ENCODE measurements around the gene TRPM2. TPM values are rescaled to one million over a fixed set of nuclear protein-coding genes. Genes with fewer than 3 reads are reported as not detected.

TRPM2 gene
- polyA plus RNA-seq, 4 donors: 0.92 to 1.2 (median 1.1) TPM

DNA sequence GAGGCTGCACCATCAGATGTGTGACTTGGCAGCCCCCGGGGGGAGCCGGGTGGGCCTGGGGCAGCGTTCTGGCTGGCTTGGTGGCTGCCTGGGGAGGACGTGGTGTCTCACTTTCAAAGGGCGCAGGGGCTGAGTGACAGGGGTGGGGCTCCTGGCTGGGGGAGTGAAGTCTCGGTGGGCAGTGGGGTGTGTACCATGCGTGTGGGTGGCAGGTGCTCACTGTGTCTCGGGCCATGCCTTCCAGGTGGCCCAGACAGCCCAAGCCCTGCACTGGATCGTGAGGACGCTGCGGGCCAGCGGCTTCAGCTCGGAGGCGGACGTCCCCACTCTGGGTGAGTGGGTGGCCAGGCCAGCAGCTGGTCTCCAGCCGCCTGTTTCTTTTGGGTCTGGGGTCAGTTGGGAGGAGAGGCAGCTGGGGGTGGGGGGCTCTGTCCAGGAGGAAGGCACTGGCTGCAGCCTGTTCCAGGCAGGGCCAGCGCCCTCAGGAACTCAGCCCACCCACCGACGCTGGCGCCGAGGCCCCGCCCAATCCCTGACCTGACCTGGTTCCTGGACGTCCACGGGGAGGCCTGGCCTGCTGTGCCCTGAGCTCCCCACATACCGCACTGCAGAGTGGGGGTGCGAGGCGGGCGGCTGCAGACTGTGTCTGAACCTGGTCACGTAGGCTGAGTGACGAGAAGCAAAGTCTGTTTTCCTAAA, 71.3 kb downstream of the TRPM2 start:
- DNase-seq (ENCODE audit: low read depth in 4 of 4, low spot score in 2 of 4): no peak

DNA sequence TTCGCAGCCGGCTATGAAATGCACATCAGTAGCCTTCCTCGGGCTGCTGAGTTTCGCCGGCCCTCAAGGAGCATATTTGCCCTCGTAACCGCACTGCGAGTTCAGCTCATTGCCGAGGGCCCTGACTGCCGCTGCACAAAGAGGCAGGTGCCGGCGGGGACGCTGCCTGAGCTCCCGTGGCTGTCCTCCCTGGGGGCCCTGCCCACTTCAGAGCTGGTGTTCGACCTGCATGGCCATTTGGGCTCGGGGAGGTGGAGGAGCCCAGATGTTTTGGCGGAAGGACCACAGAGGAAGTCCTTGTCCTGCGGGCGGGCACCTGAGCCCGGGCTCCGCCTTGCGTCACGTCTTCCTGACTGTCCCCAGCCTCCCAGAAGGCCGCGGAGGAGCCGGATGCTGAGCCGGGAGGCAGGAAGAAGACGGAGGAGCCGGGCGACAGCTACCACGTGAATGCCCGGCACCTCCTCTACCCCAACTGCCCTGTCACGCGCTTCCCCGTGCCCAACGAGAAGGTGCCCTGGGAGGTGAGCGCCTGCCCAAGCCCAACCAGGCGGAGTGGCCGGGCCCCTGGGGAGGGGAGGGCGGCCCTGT, 72.0 kb downstream of the TRPM2 start:
- DNase-seq (ENCODE audit: low read depth in 4 of 4, low spot score in 2 of 4): no peak

DNA sequence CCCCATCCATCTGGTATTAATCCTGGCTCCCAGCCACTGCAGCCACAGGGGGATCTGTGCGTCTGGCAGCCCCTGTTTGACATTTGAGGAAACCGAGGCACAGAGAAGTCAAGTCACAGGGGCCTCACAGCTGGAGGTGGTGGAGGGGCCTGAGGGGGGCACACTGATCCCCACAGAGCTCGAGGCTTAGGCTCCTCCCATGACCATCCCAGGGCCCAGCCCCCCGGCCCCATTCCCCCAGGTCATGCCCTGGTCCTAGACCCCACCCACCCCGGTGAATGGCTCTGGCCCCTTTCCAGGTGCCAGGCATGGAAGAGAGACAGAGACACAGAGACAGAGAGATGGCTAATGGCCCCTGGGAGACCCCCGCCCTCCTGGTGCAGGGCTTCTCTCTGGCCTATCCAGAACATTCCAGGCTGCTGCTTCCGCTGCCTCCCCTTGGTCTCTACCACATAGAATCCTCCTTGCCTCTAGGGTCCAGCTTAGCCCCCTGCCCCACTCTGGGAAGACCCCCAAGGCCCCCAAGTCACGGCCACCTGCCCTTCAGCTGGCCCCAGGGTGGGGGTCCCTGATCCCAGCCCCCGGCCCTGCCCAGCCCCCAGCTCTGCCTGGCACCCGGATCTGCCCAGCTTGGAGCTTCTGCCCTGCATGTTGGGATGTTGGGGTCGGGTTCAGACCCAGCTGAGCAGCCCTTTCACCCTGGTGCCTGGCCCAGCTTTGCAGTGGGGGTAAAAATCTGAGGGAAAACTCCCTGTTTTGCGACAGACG, 72.7 kb downstream of the TRPM2 start:
- no peak for DNase-seq (ENCODE audit: low read depth in 4 of 4, low spot score in 2 of 4)

DNA sequence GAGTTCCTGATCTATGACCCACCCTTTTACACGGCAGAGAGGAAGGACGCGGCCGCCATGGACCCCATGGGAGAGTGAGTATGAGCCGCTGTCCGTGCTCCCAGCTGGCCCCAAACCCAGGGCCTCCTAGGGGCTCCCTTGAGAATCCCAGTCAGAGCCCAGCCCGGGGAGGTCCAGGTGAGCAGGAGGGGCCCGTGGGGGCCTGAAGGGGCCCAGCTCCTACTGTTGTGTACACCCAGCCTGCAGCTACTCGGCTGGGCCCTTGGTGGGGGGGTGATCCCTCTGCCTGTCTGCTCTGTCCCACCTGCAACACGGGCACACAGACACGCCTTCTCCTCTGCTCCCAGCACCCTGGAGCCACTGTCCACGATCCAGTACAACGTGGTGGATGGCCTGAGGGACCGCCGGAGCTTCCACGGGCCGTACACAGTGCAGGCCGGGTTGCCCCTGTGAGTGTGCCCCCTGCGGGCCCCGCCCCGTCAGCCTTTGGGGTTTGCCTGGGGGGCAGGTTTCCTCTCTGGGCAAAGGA, 73.3 kb downstream of the TRPM2 start:
- DNase-seq (ENCODE audit: low read depth in 4 of 4, low spot score in 2 of 4): no peak

DNA sequence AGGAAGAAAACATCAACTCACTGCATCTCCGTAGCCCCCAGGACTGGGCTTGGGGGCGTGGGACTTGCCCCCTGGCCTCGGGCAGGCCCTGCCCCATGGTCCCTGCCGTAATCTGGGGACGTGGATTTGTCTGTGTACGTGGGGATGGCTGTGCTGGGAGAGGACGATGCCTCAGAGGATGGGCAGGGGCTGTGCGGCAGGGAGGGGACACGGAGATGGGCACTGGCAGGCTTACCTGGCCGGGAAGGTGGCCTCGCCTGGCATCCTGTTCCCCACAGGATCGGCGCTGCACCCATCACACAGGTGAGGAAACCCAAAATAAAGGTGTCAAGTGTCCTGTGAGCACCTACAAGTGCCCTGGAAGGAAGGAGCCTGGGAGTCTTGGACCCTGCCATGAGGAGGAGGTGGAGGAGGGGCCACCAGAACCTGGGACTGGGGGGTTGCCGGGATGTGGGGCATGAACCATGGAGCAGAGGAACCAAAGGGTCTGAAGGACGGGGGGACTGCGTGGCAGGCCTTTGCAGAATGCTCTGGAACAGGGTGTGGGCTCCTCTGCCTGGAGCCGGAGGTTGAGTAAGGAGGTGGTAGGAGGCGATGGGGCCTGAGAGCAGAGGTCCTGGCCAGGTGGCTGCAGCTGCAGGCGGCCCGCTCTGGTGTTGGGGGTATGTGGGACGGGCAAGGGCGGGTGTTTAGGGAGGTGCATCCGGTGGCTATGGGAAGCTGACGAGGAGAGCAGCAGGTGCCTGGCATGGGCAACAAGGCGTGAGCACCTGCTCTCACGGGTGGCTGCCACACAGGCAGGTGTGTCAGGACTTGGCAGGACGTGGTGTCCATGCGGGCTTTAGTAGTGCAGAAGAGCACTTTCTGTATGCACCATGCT, 74.1 kb downstream of the TRPM2 start:
- no peak for DNase-seq (ENCODE audit: low read depth in 4 of 4, low spot score in 2 of 4)

DNA sequence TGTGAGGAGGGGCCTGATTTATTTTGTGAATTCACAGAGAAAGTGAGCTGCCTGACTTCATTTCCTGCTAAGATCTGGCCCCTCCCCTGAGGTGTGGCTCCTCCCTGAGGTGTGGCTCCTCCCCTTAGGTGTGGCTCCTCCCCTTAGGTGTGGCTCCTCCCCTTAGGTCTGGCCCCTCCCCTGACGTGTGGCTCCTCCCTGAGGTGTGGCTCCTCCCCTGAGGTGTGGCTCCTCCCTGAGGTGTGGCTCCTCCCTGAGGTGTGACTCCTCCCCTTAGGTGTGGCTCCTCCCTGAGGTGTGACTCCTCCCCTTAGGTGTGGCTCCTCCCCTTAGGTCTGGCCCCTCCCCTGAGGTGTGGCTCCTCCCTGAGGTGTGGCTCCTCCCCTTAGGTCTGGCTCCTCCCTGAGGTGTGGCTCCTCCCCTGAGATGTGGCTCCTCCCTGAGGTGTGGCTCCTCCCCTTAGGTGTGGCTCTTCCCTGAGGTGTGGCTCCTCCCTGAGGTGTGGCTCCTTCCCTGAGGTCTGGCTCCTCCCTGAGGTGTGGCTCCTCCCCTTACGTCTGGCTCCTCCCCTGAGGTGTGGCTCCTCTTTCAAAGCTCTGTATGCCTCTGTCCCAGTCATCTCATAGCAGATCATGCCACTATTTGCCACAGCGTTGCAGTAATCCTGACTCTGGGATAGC, 75.0 kb downstream of the TRPM2 start:
- DNase-seq (ENCODE audit: low read depth in 4 of 4, low spot score in 2 of 4): no peak

DNA sequence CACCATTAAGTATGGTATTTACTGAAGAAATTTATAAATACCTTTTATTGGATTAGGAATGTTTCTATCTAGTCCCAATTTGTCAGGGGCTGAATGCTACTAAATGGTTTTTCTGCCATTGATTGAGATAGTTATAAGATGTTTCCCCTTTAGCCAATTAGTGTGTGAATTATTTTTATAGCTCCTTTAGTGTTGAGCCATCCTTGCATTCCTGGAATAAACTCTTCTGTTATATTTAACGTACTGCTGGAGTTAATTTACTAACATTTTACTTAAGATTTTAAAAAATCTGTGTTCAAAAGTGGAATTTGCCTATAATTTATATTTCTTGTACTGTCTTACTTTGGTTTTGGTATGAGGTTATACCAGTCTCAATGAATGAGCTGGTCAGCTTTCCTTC, 76.5 kb downstream of the TRPM2 start:
- no peak for DNase-seq (ENCODE audit: low read depth in 4 of 4, low spot score in 2 of 4)

DNA sequence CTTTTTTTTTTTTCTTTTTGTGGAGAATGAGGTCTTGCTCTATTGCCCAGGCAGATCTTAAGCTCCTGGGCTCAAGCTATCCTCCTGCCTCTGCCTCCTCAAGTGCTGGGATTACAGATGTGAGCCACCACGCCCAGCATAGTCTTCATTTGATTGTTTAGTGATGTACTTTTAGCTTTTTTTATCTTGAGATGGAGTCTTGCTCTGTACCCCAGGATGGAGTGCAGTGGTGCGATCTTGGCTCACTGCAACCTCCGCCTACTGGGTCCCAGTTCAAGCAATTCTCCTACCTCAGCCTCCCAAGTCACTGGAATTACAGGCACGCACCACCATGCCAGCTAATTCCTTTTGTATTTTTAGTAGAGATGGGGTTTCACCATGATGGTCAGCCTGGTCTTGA, 77.9 kb downstream of the TRPM2 start:
- no peak for DNase-seq (ENCODE audit: low read depth in 4 of 4, low spot score in 2 of 4)

DNA sequence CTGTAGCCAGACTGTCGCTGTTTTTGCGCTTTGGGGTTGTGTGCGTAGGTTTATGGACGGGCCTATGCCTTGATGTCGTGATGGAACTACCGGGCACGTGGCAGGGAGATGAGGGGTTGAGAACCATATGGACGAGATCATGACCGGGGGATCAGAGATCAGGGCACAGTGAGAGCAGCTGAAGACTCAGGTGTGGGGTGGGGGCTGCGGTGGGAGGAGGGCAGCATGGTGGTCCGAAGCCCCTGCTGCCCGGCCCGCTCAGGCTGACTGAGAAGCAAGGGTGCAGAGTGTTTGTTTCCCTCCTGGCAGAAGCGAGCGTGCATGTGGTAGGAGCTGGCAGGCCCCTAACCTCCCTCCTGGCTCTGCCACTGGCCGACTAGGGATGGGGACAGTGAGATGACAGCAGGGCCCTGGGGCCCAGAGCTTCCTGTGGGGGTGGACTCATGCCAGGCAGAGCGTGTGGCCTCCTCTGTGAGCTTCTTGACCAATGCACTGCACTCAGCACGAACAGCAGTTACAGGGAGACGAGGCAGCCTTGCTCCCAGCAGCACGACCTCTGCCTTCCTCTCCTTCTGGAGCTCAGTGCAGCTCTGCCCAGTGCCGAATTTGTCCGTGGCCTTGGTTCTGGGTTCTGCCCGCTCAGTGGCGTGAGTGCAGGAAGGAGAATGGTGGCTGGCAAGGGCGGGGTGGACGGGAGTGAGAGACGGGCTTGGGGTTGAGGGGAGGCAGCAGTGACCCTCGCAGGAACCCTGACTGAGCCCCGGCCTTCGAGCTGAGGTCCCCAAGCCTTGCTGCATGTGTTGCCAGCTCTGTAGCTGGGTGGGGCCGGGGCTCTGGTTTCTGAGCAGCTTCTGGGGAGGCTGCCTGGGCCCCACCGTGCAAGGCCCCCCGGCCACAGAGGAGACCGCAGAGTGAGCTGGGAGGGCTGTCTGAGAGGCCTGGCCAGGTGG, 79.7 kb downstream of the TRPM2 start:
- no peak for DNase-seq (ENCODE audit: low read depth in 4 of 4, low spot score in 2 of 4)

DNA sequence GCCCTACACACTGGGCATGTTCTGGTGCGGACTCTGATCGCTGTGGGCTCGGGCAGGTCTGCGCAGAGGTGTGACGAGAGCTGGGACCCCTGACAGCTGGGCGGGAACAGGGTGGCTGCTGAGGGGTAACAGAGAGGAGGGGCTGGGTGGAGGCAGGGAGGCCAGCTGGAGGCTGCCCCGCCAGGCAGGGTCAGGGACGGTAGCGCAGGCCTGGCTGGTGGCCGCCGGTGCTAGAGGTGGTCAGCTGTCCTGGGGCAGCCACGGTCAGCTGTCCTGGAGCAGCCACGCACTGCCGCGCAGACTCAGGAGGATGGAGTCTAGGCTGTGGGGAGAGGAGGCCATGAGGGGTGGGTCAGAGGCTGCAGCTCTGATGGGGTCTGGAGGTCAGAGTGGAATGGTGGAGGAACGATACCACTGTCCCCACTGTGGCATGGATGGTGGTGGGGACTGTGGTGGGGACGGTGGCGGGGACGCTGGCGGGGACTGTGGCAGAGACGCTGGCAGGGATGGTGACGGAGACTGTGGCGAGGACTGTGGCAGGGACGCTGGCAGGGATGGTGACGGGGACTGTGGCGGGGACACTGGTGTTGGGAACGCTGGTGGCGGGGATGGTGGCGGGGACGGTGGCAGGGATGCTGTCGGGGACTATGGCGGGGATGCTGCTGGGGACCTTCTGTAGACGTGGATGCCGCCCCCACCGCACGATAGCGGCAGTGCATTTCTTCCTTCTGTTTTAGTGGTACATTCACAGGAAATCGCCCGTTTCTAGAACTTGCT, 80.6 kb downstream of the TRPM2 start:
- DNase-seq (ENCODE audit: low read depth in 4 of 4, low spot score in 2 of 4): no peak

DNA sequence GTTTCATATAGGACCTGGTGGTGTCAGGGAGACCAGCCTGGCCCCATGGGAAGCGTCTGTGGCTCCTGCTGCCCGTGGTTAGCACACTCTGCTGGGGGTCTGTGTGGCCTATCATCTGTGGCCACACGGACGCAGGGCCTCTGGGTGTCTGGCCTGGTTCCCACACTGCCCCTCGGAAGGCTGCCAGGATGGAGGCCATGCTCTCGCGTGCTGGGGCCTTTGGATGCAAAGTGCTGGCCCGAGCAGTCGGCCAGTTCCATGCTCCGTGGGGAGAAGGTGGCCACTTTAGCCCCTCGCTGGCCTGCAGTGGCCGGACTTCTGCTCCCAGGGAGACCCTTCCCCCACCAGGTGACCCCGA, 81.1 kb downstream of the TRPM2 start:
- DNase-seq (ENCODE audit: low read depth in 4 of 4, low spot score in 2 of 4): no peak

DNA sequence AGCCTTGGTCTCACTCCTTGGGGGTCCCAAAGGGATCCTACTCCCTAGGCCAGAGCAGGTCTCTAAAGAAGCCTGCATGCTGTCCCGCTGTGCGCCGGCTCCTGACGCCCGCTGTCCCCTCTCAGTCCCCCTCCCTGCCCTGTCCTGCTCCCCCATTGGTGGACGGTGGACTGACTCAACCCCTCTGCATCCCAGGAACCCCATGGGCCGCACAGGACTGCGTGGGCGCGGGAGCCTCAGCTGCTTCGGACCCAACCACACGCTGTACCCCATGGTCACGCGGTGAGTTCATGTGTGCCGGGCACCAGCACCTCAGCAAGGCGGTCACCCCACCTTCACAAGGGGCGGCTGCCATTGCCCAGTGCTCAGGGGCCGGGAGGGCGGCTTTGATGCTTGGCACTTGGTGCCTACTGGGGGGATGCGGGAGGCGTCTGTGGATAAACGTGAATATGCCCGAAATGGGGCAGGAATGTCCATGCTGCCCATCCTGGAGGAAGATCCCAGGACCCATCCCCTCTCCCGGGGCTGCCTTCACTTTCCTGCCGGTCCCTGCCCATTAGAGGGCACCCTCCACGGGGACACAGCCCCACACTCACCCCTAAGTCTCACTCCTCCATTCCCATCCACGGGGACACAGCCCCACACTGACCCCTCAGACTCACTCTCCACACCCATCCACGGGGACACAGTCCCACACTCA, 81.7 kb downstream of the TRPM2 start:
- DNase-seq (ENCODE audit: low read depth in 4 of 4, low spot score in 2 of 4): no peak

DNA sequence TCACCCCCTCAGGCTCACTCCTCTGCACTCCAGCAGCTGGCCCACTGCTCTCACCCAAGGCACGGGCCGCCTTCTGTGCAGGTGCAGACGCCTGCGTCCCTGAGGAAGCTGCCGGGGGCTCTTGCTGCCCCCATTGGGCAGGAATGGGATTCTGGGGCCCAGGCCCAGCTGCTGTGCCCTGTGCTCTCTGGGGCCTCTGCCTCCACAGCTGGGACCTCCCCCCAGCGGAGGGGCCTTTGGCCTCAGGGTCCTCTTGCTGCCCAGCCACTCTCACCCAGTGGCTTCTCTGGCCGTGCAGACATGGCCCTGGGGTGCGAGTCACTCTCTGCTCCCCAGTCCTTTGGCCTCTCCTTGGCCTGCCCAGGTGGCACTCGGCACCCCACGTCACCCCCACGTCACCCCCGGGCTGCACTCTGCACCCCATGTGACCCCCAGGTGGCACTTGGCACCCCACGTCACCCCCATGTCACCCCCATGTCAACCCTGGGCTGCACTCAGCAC, 82.7 kb downstream of the TRPM2 start:
- no peak for DNase-seq (ENCODE audit: low read depth in 4 of 4, low spot score in 2 of 4)

DNA sequence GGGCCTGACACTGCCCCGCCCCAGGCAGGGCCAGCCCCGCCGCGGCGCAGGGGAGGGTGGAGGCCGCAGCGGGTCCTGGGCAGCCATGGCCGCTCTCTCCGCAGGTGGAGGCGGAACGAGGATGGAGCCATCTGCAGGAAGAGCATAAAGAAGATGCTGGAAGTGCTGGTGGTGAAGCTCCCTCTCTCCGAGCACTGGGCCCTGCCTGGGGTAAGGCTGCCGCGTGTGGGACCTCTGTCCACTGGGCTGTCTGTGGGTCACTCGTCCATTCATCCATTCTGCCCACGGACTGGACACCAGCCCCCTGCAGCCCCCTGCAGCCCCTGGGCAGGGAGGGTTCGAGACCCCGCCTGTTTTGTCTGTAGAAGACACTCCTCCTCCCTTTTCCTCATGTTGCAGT, 83.5 kb downstream of the TRPM2 start:
- DNase-seq (ENCODE audit: low read depth in 4 of 4, low spot score in 2 of 4): no peak

DNA sequence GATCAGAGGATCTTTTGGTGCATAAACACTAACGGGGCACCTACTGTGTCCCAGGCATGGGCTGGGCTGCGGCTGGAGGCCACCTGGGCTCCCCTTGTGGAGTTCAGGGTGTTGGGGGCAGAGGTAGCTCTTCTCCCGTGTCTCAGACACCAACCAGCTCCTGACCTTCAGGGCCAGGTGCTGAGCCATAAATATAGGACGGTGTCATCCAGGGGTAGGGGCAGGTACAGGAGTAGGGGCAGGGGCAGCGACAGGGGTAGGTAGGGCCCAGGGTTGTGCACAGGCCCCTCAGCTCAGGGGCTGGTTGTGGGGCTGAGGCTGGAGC, 83.9 kb downstream of the TRPM2 start:
- no peak for DNase-seq (ENCODE audit: low read depth in 4 of 4, low spot score in 2 of 4)

DNA sequence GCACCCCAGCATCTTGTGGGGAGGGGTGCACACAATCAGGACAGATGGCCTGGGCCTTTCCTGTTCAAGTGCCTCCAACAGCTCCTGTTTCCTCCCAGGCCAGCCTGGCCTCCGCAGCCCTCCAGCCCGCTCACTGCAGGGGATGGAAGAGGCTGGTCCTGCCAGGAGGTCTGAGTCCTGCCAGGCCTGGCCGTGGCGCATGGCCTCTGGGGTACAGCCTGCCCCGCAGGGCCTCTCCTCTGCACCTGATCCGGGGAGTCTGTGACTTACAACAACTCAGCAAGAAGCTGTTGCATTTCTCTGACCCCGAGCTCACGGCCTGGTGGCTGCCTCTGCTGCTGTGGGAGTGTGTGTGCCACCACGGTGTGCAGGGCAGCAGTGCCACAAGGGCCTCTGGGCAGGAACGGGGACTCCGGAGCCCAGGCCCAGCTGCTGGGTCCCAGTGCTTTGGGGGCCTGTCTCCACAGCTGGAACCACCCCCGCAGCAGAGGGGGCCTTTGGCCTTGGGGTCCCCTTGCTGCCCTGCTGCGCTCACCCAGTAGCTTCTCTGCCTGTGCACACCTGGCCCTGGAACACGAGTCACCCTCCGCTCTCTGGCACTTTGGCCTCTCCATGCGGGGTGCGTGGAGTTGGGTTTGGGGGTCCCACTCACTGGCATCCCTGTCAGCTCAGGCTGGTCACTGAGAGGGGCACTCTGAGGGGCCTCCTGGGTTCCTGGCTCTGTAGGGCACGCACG, 84.4 kb downstream of the TRPM2 start:
- no peak for DNase-seq (ENCODE audit: low read depth in 4 of 4, low spot score in 2 of 4)
